Measurements from ENCODE around the gene TMEM131L.

TMEM131L gene

DNA sequence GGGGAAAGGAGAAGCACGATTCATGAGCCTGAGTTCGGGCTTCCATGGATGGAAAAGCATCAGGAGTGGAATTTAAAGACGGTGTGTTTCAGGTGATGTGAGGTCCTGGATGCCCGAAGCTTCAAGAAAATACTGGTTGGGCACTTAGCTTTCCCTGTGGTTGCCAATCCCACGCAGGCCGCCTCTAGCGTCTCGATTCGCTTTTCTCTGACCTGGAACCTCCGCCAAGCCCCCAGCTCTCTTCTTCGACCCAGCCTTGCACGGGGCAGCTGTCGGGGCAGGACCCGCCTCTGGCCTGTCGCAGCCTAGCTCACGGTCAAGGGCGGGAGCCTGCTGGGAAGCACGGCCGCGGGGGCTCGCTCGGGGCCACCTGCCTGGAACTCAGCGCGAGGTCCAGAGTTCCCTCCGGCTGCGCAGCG lies 217.6 kb downstream of the TMEM131L start:
- no peak overlapping the region for H2AFZ ChIP-seq (ENCODE audit: low read depth, low read length)

DNA sequence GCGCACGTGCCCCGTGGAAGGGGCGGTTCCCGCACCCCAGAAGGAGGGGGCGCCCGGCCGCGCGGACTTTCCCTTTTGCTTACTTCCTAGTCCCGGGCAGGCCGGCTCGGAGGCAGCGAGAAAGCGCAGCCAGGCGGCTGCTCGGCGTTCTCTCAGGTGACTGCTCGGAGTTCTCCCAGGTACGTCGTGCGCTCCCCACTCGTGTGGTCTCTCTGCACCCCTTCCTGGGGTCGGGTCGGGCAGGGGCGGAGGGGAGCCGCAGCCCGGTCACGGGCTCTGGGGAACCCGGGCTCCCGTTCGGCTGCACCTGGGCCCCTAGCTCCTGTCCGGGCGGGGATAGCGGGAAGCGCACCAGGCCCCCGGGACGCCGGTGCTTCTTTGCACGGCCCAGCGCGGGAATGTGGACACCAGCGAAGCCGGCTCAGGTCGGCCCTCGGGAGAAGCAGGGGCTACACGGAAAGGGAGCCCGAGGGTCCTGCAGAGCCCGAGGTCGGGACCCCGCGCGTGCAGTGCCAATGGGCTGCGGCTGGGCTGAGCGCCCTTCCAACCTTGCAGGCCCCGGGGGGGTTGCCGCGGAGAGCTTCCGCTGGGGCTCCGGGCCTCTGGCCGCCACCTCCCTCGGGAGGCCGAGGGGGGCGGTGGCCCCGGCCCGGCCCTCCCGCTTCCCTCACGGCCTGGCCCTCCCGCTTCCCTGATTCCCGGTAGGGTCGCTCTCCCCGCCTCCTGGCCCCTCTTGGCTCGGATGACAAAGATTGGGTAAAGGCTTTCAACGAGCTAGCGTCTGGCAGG lies 218.2 kb downstream of the TMEM131L start, which contains the start of gene TLR2:
TSS of gene TLR2 (plus strand) at position 99 of the 789 bp plus-strand sequence. CDS start 18,628 bp downstream, outside the sequence.
- Histone ChIP-seq H3K4me2 (ENCODE audit: low read length) (no peak within 1 kb of the TSS), H4K20me1 (ENCODE audit: insufficient read depth, low read length) (no peaks in the 10 kb centered on the region), H3K4me3 (ENCODE audit: low read length) (no peak within 1 kb of the TSS), H2AFZ (ENCODE audit: low read depth, low read length) (no peak within 1 kb of the TSS), H3K9me3 (ENCODE audit: insufficient read depth, low read length) (peaks cover 17% of the 10 kb centered on the region), H3K27ac (ENCODE audit: low read length) (no peak within 1 kb of the TSS), H3K4me1 (ENCODE audit: low read length) (no peaks in the 10 kb centered on the region), H3K36me3 (replicated peaks; ENCODE audit: low read depth, low read length) (no peaks in the 10 kb centered on the region), H3K27me3 (ENCODE audit: low read depth, low read length) (no peaks in the 10 kb centered on the region), H3K9ac (ENCODE audit: low read length) (no peak within 1 kb of the TSS), H3K79me2 (ENCODE audit: low read length) (no peaks in the 10 kb centered on the region)
- no peak for TF ChIP-seq EZH2phosphoT487 (IDR thresholded peaks at IDR 0.05; ENCODE audit: low read depth)
- TF ChIP-seq, protein P1, sequence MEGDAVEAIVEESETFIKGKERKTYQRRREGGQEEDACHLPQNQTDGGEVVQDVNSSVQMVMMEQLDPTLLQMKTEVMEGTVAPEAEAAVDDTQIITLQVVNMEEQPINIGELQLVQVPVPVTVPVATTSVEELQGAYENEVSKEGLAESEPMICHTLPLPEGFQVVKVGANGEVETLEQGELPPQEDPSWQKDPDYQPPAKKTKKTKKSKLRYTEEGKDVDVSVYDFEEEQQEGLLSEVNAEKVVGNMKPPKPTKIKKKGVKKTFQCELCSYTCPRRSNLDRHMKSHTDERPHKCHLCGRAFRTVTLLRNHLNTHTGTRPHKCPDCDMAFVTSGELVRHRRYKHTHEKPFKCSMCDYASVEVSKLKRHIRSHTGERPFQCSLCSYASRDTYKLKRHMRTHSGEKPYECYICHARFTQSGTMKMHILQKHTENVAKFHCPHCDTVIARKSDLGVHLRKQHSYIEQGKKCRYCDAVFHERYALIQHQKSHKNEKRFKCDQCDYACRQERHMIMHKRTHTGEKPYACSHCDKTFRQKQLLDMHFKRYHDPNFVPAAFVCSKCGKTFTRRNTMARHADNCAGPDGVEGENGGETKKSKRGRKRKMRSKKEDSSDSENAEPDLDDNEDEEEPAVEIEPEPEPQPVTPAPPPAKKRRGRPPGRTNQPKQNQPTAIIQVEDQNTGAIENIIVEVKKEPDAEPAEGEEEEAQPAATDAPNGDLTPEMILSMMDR (IDR thresholded peaks at IDR 0.05; ENCODE audit: low read depth, low read length), result no peak

More for the DNA sequence above, 217.6 kb downstream of the TMEM131L start:
- H3K4me1 ChIP-seq (ENCODE audit: low read length), result no peaks in the 10 kb centered on the region
- no peak overlapping the region for H3K9ac ChIP-seq (ENCODE audit: low read length)
- H3K27me3 ChIP-seq (ENCODE audit: low read depth, low read length), result no peaks in the 10 kb centered on the region
- no peaks in the 10 kb centered on the region for H3K36me3 ChIP-seq (replicated peaks; ENCODE audit: low read depth, low read length)
- no peaks in the 10 kb centered on the region for H4K20me1 ChIP-seq (ENCODE audit: insufficient read depth, low read length)
- H3K9me3 ChIP-seq (ENCODE audit: insufficient read depth, low read length), result peaks cover 11% of the 10 kb centered on the region
- no peak for TF ChIP-seq EZH2phosphoT487 (IDR thresholded peaks at IDR 0.05; ENCODE audit: low read depth)
- TF ChIP-seq, protein P1 (IDR thresholded peaks at IDR 0.05; ENCODE audit: low read depth, low read length), result no peak
- H3K4me2 ChIP-seq (ENCODE audit: low read length), result no peak overlapping the region
- H3K4me3 ChIP-seq (ENCODE audit: low read length), result no peak overlapping the region
- H3K27ac ChIP-seq (ENCODE audit: low read length), result no peak overlapping the region
- no peaks in the 10 kb centered on the region for H3K79me2 ChIP-seq (ENCODE audit: low read length)

DNA sequence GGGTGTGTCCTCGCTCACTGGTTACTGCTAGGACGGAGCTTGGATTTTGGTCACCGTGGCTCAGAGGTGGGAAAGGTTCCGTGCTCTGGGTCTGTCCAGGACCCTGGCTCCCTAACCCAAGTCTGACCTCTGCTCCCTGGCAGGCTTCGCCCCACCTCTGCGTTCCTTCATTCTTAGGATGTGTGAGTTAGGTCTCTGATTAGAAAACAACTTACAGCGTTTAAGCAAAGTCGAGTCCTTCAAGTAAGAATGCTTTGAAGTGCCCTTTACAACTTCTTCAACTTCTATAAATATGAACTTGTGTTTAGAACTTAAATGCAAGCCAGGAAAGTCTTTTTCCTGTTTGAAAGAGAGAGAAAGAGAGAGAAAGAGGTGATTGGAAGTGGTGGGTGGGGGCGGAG lies 218.8 kb downstream of the TMEM131L start:
- H3K4me2 ChIP-seq (ENCODE audit: low read length), result no peak overlapping the region
- no peaks in the 10 kb centered on the region for H4K20me1 ChIP-seq (ENCODE audit: insufficient read depth, low read length)
- no peaks in the 10 kb centered on the region for H3K36me3 ChIP-seq (replicated peaks; ENCODE audit: low read depth, low read length)
- no peaks in the 10 kb centered on the region for H3K27me3 ChIP-seq (ENCODE audit: low read depth, low read length)
- no peak overlapping the region for H3K4me3 ChIP-seq (ENCODE audit: low read length)
- TF ChIP-seq EZH2phosphoT487 (IDR thresholded peaks at IDR 0.05; ENCODE audit: low read depth), result no peak
- TF ChIP-seq, protein P1 (IDR thresholded peaks at IDR 0.05; ENCODE audit: low read depth, low read length), result no peak
- no peak overlapping the region for H3K9ac ChIP-seq (ENCODE audit: low read length)
- no peak overlapping the region for H2AFZ ChIP-seq (ENCODE audit: low read depth, low read length)
- H3K79me2 ChIP-seq (ENCODE audit: low read length), result no peaks in the 10 kb centered on the region
- no peaks in the 10 kb centered on the region for H3K4me1 ChIP-seq (ENCODE audit: low read length)
- no peak overlapping the region for H3K27ac ChIP-seq (ENCODE audit: low read length)
- H3K9me3 ChIP-seq (ENCODE audit: insufficient read depth, low read length), result peaks cover 17% of the 10 kb centered on the region
